HepG2 (cell line): ENCODE results near the gene ZBTB1. TPM values are rescaled to one million over a fixed set of nuclear protein-coding genes. Genes with fewer than 3 reads are reported as not detected.

Experiments used
- ATAC-seq: fragments of 200-7000 bp; cut with Tn5 transposase; 3 replicates; pipeline ENCODE4 v1.9.1; 2020; ENCODE audit warnings: mild to moderate bottlenecking, moderate library complexity
- BruUV-seq: library from RNA; stranded (reverse); fragments of 400-500 nt; replicated peaks from 2 replicates; lab custom pipeline; 2021; lab: Mats Ljungman, UMichigan
- CTCF ChIA-PET: fragments of 300-600 bp; formaldehyde crosslinking; extraction: SDS; loops from one replicate; lab custom pipeline; 2021; ENCODE audit warnings: low total read pairs, inconsistent platforms, low intra/inter-chr PET ratio; lab: Yijun Ruan, JAX
- POLR2A ChIA-PET: fragments of 350-600 bp; sonication (Branson Sonifier 250); formaldehyde crosslinking; loops from one replicate; lab custom pipeline; 2020; ENCODE audit warnings: antibody characterized with exemption, inconsistent platforms; lab: Yijun Ruan, JAX
- DNase-seq: peaks from one replicate; pipeline ENCODE4 v3.0.0-alpha.2; 2015; ENCODE audit warnings: low spot score
- FAIRE-seq: peaks from 3 replicates; lab custom pipeline; 2011; peaks lifted over from hg19 to GRCh38; lab: Jason Lieb, UNC
- H2AFZ ChIP-seq: one replicate; pipeline ENCODE4 v1.6.1; 2011; ENCODE audit warnings: low read length, inconsistent platforms
- H3K27ac ChIP-seq: fragments of 300-600 bp; 3 replicates; pipeline ENCODE4 v1.8.0; 2011; ENCODE audit warnings: mixed run types, mild to moderate bottlenecking, mixed read lengths, low read length, inconsistent platforms; ENCODE audit not compliant: insufficient read depth; ENCODE audit errors: extremely low read length
- H3K27me3 ChIP-seq, 2 experiments: fragments of 200-600 bp in 1 of 2; 2 replicates in 1 of 2; 3 replicates in 1 of 2; pipeline versions ENCODE4 v1.6.0 to v1.8.0; 2011; ENCODE audit warnings: low read length in 2 of 2, mild to moderate bottlenecking in 2 of 2, moderate library complexity in 2 of 2, inconsistent platforms in 1 of 2; ENCODE audit not compliant: insufficient read depth in 2 of 2, control insufficient read depth in 1 of 2
- H3K36me3 ChIP-seq, 2 experiments: fragments of 200-600 bp in 1 of 2; replicated peaks in 1 of 2; 2 replicates in 1 of 2; 3 replicates in 1 of 2; pipeline versions ENCODE4 v1.5.1 to v1.8.0; 2011; ENCODE audit warnings: low read length in 2 of 2, inconsistent platforms in 1 of 2; ENCODE audit not compliant: insufficient read depth in 2 of 2, control insufficient read depth in 1 of 2
- H3K4me1 ChIP-seq: 2 replicates; pipeline ENCODE4 v1.5.1; 2012; ENCODE audit warnings: low read length, inconsistent platforms; ENCODE audit not compliant: insufficient read depth
- H3K4me2 ChIP-seq: 2 replicates; pipeline ENCODE4 v1.6.0; 2011; ENCODE audit warnings: low read depth, low read length, inconsistent platforms
- H3K4me3 ChIP-seq, 3 experiments: fragments of 200-600 bp in 1 of 3; sonication (generic), shearing (Covaris generic) in 1 of 3; replicated peaks in 1 of 3; 2 replicates each; pipeline ENCODE4 v1.5.1; 2011 to 2016; ENCODE audit warnings: low read length in 3 of 3, inconsistent platforms in 2 of 3, low read depth in 2 of 3, mild to moderate bottlenecking in 2 of 3, control low read depth in 1 of 3, mixed read lengths in 1 of 3; ENCODE audit not compliant: insufficient read depth in 1 of 3
- H3K79me2 ChIP-seq: one replicate; pipeline ENCODE4 v1.6.1; 2011; ENCODE audit warnings: low read length, inconsistent platforms; ENCODE audit not compliant: insufficient read depth
- H3K9ac ChIP-seq: 2 replicates; pipeline ENCODE4 v1.6.0; 2011; ENCODE audit warnings: mild to moderate bottlenecking, low read depth, low read length, inconsistent platforms; ENCODE audit not compliant: insufficient read depth
- H3K9me3 ChIP-seq: 2 replicates; pipeline ENCODE4 v1.5.1; 2012; ENCODE audit warnings: mild to moderate bottlenecking, low read length
- H4K20me1 ChIP-seq: 2 replicates; pipeline ENCODE4 v1.6.0; 2011; ENCODE audit warnings: inconsistent platforms, mild to moderate bottlenecking, low read length, moderate library complexity; ENCODE audit not compliant: insufficient read depth
- ARNT ChIP-seq: fragments of 450-650 bp; IDR thresholded peaks from 2 replicates; pipeline ENCODE4 v1.6.1; 2017
- BORCS8-MEF2B ChIP-seq: sonication (generic); formaldehyde crosslinking; IDR thresholded peaks from 2 replicates; pipeline ENCODE4 v1.8.0; 2022; ENCODE audit warnings: mild to moderate bottlenecking, missing genetic modification reagents
- CAMTA2 ChIP-seq: sonication (generic); formaldehyde crosslinking; IDR thresholded peaks from 2 replicates; pipeline ENCODE4 v1.4.0; 2020; ENCODE audit warnings: mild to moderate bottlenecking, missing genetic modification reagents, borderline replicate concordance
- HNF4A ChIP-seq: sonication (generic); formaldehyde crosslinking; IDR thresholded peaks from 2 replicates; pipeline ENCODE4 v1.4.0; 2020; ENCODE audit warnings: missing genetic modification reagents
- JUNB ChIP-seq: sonication (generic); formaldehyde crosslinking; IDR thresholded peaks from 2 replicates; pipeline ENCODE4 v1.8.0; 2022; ENCODE audit warnings: missing genetic modification reagents, mild to moderate bottlenecking, borderline replicate concordance
- MATR3 ChIP-seq: sonication (generic); formaldehyde crosslinking; IDR thresholded peaks from 2 replicates; pipeline ENCODE4 v1.4.0; 2020; ENCODE audit warnings: missing genetic modification reagents
- MIXL1 ChIP-seq: IDR thresholded peaks from 2 replicates; pipeline ENCODE4 v1.6.1; 2016
- SOX6 ChIP-seq, 2 experiments: fragments of 450-650 bp in 1 of 2; sonication (generic) in 1 of 2; formaldehyde crosslinking in 1 of 2; IDR thresholded peaks; 2 replicates each; pipeline versions ENCODE4 v1.4.0 to v1.6.1; 2017 to 2020; ENCODE audit warnings: antibody characterized with exemption in 1 of 2, mild to moderate bottlenecking in 1 of 2, missing genetic modification reagents in 1 of 2
- SP5 ChIP-seq: IDR thresholded peaks from 2 replicates; pipeline ENCODE4 v1.6.1; 2016; ENCODE audit warnings: low read depth, borderline replicate concordance
- TBX3 ChIP-seq: fragments of 450-650 bp; IDR thresholded peaks from 2 replicates; pipeline ENCODE4 v1.6.1; 2017; ENCODE audit warnings: antibody characterized with exemption, mild to moderate bottlenecking, inconsistent platforms, borderline replicate concordance
- ZBTB8A ChIP-seq: sonication (generic); formaldehyde crosslinking; IDR thresholded peaks from 2 replicates; pipeline ENCODE4 v1.4.0; 2020; ENCODE audit warnings: mild to moderate bottlenecking, low read depth, missing genetic modification reagents, borderline replicate concordance
- ZNF274 ChIP-seq: sonication (generic); formaldehyde crosslinking; IDR thresholded peaks from 2 replicates; pipeline ENCODE4 v1.5.1; 2020; ENCODE audit warnings: mild to moderate bottlenecking, missing genetic modification reagents
- ZNF33B ChIP-seq: sonication (generic); formaldehyde crosslinking; IDR thresholded peaks from 2 replicates; pipeline ENCODE4 v1.5.1; 2020; ENCODE audit warnings: mild to moderate bottlenecking, missing genetic modification reagents
- ZNF713 ChIP-seq: sonication (generic); formaldehyde crosslinking; IDR thresholded peaks from 2 replicates; pipeline ENCODE4 v1.4.0; 2020; ENCODE audit warnings: mild to moderate bottlenecking, missing genetic modification reagents
- ZNF770 ChIP-seq: sonication (generic); formaldehyde crosslinking; IDR thresholded peaks from 2 replicates; pipeline ENCODE4 v1.5.0; 2020; ENCODE audit warnings: mild to moderate bottlenecking, missing genetic modification reagents
- ZZZ3 ChIP-seq: sonication (generic); formaldehyde crosslinking; IDR thresholded peaks from 2 replicates; pipeline ENCODE4 v1.4.0; 2020; ENCODE audit warnings: missing genetic modification reagents, mild to moderate bottlenecking, borderline replicate concordance
- WGBS: methylation state at CpG from one replicate; pipeline ENCODE4 v1.1.6; 2017; ENCODE audit warnings: low lambda C conversion rate; 5-methylcytosine and 5-hydroxymethylcytosine counted together
- in situ Hi-C: cut with HindIII; loops from 2 replicates; pipeline ENCODE4 v1.10.0; 2017; ENCODE audit warnings: low pct_unique_long_range_greater_than_20kb; ENCODE audit not compliant: extremely low pct_ligation_motif_present
- intact Hi-C: fragments of 100-400 bp; cut with micrococcal nuclease; formaldehyde crosslinking; loops from one replicate; pipeline ENCODE4 v1.10.0; 2022; ENCODE audit not compliant: unreplicated experiment
- polyA plus RNA-seq, 8 experiments: library from polyadenylated mRNA; depleted of rRNA in 3 of 8; stranded (reverse) in 7 of 8; unstranded in 1 of 8; fragments of >200 nt; fragmentation: Illumina TruSeq in 4 of 8; extraction: Trizol in 4 of 8; gene quantifications; 2 replicates each; pipeline versions ENCODE4 v1.2.1 to v1.2.3, GENCODE V29; 2011 to 2016; ENCODE audit warnings: low read depth in 4 of 8, missing spikeins in 1 of 8, mixed read lengths in 1 of 8; ENCODE audit not compliant: insufficient read depth in 1 of 8
- total RNA-seq, 5 experiments: library from RNA; depleted of rRNA; stranded (reverse); fragments of >200 nt; fragmentation: Illumina TruSeq; extraction: Trizol; gene quantifications; 2 replicates each; pipeline ENCODE4 v1.2.3, GENCODE V29; 2016; ENCODE audit warnings: low read depth in 1 of 5
- TF ChIP-seq, protein P1 (sequence below): sonication (generic); formaldehyde crosslinking; IDR thresholded peaks from 2 replicates; pipeline ENCODE4 v1.8.0; 2022; ENCODE audit warnings: missing genetic modification reagents, mild to moderate bottlenecking, moderate library complexity, borderline replicate concordance

The ZBTB1 gene
- total and polyA plus RNA-seq, 2 of the 13 experiments (the other 11 are each of a cell fraction or from before 2014, with no cell fraction given): 18.8 to 22.6 TPM

- TF ChIP-seq, protein P1, sequence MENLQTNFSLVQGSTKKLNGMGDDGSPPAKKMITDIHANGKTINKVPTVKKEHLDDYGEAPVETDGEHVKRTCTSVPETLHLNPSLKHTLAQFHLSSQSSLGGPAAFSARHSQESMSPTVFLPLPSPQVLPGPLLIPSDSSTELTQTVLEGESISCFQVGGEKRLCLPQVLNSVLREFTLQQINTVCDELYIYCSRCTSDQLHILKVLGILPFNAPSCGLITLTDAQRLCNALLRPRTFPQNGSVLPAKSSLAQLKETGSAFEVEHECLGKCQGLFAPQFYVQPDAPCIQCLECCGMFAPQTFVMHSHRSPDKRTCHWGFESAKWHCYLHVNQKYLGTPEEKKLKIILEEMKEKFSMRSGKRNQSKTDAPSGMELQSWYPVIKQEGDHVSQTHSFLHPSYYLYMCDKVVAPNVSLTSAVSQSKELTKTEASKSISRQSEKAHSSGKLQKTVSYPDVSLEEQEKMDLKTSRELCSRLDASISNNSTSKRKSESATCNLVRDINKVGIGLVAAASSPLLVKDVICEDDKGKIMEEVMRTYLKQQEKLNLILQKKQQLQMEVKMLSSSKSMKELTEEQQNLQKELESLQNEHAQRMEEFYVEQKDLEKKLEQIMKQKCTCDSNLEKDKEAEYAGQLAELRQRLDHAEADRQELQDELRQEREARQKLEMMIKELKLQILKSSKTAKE (CRISPR knock-in tag): no peak
- TF ChIP-seq ZNF713 (CRISPR knock-in tag): no peak
Measured at GRCh38 chr14:64541261-64541971, 36.8 kb downstream of the ZBTB1 start (continued).

GRCh38 chr14:64541972-64542835, 37.6 kb downstream of the ZBTB1 start:
- CTCF ChIA-PET: no interaction called here
- no peaks in the 10 kb centered on the region for H3K9me3 ChIP-seq
- BruUV-seq: no TSS peak
- TF ChIP-seq BORCS8-MEF2B (CRISPR knock-in tag) (no peak), ZNF274 (CRISPR knock-in tag) (no peak), SP5 (no peak), MIXL1 (CRISPR knock-in tag) (no peak), ZBTB8A (no peak), MATR3 (CRISPR knock-in tag) (no peak), HNF4A (no peak), ARNT (no peak), SOX6 (IDR thresholded peaks at IDR 0.05) (no peak), SOX6 (CRISPR knock-in tag; IDR thresholded peaks at IDR 0.05) (no peak), ZNF33B (no peak), JUNB (no peak), ZNF770 (CRISPR knock-in tag) (no peak), CAMTA2 (CRISPR knock-in tag) (no peak), TBX3 (no peak), ZZZ3 (CRISPR knock-in tag) (no peak)
- TF ChIP-seq, all 625 proteins: peak for 0
- H3K79me2 ChIP-seq: no peaks in the 10 kb centered on the region
- in situ Hi-C loops: loop anchor here (5.0 kb wide), 1 partner anchor 95 kb away; no protein-coding TSS in a partner anchor
- H3K9ac ChIP-seq: no peak overlapping the region
- H3K4me1 ChIP-seq: peaks cover 8% of the 10 kb centered on the region
- H3K27ac ChIP-seq: no peak overlapping the region
- 93% methylated on average over 55 of the region's 61 CpGs for WGBS
- no peak overlapping the region for H3K4me2 ChIP-seq
- H2AFZ ChIP-seq: no peak overlapping the region
- H3K27me3 ChIP-seq: no peaks in the 10 kb centered on the region
- FAIRE-seq (no peak), ATAC-seq (no peak), DNase-seq (no peak)
- H3K36me3 ChIP-seq: no peaks in the 10 kb centered on the region
- H4K20me1 ChIP-seq: no peaks in the 10 kb centered on the region
- H3K4me3 ChIP-seq: no peak overlapping the region
- intact Hi-C loops: no loop called here
- POLR2A ChIA-PET: no interaction called here
